ENCODE measurements around the gene LPXN. TPM values are rescaled to one million over a fixed set of nuclear protein-coding genes. Genes with fewer than 3 reads are reported as not detected.

Gene LPXN
- total and polyA plus RNA-seq, 10 of the 15 experiments (the other 5 are each of a cell fraction or from before 2014, with no cell fraction given): 131 to 349 (median 201) TPM

- TF ChIP-seq ZBTB33 (IDR thresholded peaks at IDR 0.05) (no peak), BMI1 (IDR thresholded peaks at IDR 0.05; ENCODE audit: borderline replicate concordance) (no peak), ZNF24 (IDR thresholded peaks at IDR 0.05) (no peak), USF1 (IDR thresholded peaks at IDR 0.05; ENCODE audit: borderline replicate concordance, extremely low read length, insufficient read depth, low read depth, low read length) (no peak), SUZ12 (IDR thresholded peaks at IDR 0.05; ENCODE audit: unreplicated experiment) (no peak), ASH2L (IDR thresholded peaks at IDR 0.05; ENCODE audit: borderline replicate concordance, low read depth) (no peak), E2F8 (IDR thresholded peaks at IDR 0.05; ENCODE audit: low read depth, partially characterized antibody) (no peak), RAD21 (IDR thresholded peaks at IDR 0.05; ENCODE audit: insufficient read depth, low read depth, low read length) (no peak), IKZF2 (IDR thresholded peaks at IDR 0.05) (peak; percentile 29 to 60; a peak in 3 of 4 replicates), PKNOX1 (IDR thresholded peaks at IDR 0.05) (no peak), IRF4 (IDR thresholded peaks at IDR 0.05; ENCODE audit: low read depth, low read length) (no peak), RELA (IDR thresholded peaks at IDR 0.05; ENCODE audit: borderline replicate concordance, partially characterized antibody) (no peak), FOXK2 (IDR thresholded peaks at IDR 0.05) (no peak), CBFB (IDR thresholded peaks at IDR 0.05; ENCODE audit: low read depth) (no peak), NR2C1 (IDR thresholded peaks at IDR 0.05) (no peak), HCFC1 (IDR thresholded peaks at IDR 0.05; ENCODE audit: low read length) (no peak), SMAD1 (IDR thresholded peaks at IDR 0.05; ENCODE audit: low read depth, partially characterized antibody) (no peak), ATF3 (IDR thresholded peaks at IDR 0.05; ENCODE audit: borderline replicate concordance, extremely low read depth, low read depth, low read length) (no peak), CREM (IDR thresholded peaks at IDR 0.05; ENCODE audit: low read depth) (peak; percentile 64), CEBPZ (IDR thresholded peaks at IDR 0.05; ENCODE audit: low read depth, low read length) (no peak)
These were observed 13.3 kb downstream of the LPXN start (continued) for GRCh38 chr11:58562375-58562800.

All from GM12878 (cell line).